ENCODE measurements around the gene MARCHF11.

Gene MARCHF11

DNA sequence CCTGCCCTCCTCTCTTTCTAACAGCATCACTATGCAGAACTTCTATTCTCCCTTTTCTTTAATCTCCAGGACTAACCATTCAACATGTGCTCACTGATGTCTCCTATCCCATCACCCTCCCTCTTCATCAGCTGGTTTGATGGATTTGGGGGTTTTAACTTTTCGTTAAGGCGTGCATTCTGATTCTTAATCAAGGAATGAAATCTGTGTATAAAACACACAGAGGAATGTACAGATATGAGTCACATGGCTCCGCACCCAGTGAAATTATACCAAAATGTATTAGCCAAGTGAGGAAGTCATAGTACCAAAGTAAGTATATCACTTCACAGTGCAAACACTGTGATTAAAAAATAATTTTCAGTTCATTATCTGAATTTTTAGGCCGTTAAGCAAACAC lies 35.2 kb downstream of the MARCHF11 start:
- no peak for TF ChIP-seq POLR2A (IDR thresholded peaks at IDR 0.05; ENCODE audit: low read depth, low read length)
- DNase-seq (ENCODE audit: insufficient read length, low spot score) (no peak), FAIRE-seq (no peak)

DNA sequence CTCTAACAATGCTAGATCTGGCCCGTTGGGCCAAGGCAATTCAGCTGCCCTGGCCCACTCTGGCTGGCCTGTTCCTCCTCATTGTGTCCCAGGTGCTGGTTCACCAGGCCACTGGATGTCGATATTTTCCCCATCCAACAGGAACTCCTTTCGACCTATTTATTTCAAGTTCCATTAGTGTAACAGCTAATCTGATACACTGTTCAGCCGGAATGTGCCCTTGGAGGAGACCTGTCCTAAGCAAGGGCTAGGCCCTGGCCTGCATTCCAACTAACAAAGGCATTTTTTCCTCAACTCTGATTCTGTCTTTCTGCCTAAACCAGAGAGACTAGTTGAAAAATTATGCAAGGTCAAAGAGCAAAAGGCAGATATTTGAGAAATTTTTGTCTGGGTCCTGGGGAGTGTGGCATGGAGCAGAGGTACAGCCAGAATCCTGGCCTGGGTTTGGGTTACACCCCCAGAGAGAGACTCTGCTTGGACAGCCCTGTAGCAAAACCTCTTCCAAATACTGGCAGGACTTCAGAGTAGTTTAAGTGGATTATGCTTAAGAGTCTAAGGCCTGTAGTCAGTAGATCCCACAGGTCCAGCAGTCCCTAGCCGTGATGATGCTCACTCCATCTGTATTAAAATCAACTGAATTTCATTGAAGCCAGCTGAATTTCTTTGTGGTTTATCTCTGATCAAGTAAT lies 36.1 kb downstream of the MARCHF11 start:
- FAIRE-seq: no peak

DNA sequence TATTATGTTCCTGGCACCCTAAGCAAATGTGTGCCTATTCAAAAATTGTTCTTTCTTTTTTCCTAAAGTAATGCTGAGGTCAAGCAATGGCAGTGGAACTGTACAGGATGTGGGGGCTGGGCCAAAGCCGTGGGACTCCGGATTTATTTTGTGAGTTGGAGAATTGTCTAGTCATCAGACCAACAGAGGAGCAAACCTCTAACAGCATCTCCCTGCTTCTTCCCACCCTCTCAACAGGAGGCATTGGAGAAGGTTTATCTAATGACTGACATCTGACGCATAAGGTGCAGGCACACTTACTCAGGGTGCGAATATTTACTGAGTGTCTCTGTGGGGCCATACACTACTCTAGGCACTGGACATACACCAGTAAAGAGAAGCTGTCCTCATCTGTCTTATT lies 38.6 kb downstream of the MARCHF11 start:
- no peak for FAIRE-seq
- no peak for DNase-seq (ENCODE audit: insufficient read length, low spot score)
- TF ChIP-seq POLR2A (IDR thresholded peaks at IDR 0.05; ENCODE audit: low read depth, low read length): no peak

More for the DNA sequence above, 36.1 kb downstream of the MARCHF11 start:
- no peak for TF ChIP-seq POLR2A (IDR thresholded peaks at IDR 0.05; ENCODE audit: low read depth, low read length)
- no peak for DNase-seq (ENCODE audit: insufficient read length, low spot score)

DNA sequence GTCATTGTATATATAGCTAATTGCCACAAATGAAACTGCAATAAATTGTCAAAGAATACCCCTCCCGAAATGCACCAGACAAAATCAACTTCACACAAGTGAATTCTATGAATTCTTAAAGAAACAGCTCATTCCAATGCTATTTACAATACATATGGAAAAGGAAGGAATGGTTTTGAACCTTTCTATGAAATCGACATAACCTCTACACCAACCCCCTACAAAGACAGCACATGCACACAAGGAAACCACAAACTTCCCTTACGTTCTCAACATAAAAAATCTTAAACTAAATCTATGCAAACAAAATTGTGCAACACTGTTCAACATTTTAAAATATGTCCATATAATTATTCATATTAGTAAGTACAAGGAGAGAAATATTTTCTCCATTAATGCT lies 39.2 kb downstream of the MARCHF11 start:
- DNase-seq (ENCODE audit: insufficient read length, low spot score): no peak
- no peak for FAIRE-seq
- TF ChIP-seq POLR2A (IDR thresholded peaks at IDR 0.05; ENCODE audit: low read depth, low read length): no peak

DNA sequence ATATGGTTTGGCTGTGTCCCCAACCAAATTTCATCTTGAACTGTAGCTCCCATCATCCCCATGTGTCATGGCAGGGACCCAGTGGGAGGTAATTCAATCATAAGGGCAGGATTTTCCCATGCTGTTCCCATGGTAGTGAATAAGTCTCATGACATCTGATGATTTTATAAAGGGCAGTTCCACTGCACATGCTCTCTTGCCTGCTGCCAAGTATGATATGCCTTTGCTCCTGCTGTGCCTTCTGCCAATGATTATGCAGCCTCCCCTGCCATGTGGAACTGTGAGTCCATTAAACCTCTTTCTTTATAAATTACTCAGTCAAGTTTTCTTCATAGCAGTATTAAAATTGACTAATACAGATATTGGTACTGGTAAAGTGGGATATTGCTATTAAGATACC lies 42.4 kb downstream of the MARCHF11 start:
- no peak for FAIRE-seq
- no peak for DNase-seq (ENCODE audit: insufficient read length, low spot score)
- TF ChIP-seq POLR2A (IDR thresholded peaks at IDR 0.05; ENCODE audit: low read depth, low read length): no peak

DNA sequence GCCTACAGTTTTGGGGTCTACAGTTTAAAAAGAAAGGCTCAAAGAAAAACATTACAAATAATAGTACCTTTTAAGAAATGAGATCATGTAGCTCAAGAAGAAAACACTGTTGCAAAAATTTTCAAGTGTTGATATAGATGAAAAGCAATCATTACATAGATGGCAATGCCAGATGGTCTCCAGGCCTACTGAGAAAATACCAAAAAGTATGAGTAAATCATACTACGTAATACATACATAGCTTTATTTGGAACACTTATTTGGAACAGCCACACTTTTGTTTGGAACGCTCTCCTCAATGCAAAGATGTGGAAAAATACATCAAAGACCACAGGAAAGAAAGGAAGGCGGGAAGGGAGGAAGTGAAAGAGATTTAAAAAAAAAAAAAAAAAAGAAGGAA lies 44.1 kb downstream of the MARCHF11 start:
- TF ChIP-seq POLR2A (IDR thresholded peaks at IDR 0.05; ENCODE audit: low read depth, low read length): no peak
- FAIRE-seq (no peak), DNase-seq (ENCODE audit: insufficient read length, low spot score) (no peak)

DNA sequence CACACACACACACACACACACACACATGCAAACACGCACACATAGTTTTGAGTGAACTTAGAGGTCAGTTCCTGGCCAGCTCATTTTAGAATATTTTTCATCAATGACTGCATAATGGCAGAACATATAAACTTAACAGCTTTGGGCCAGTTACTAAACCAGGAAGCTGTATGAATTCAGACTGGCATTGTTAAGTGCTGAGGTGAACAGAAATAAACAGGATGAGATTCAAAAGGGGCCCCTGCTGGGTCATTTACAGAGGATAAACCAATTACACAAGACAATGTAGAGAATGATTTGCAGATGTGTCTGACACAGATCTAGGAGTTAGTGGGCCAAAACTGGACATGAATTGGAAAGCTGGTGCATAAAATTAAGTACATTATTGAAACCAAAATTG lies 44.6 kb downstream of the MARCHF11 start:
- DNase-seq (ENCODE audit: insufficient read length, low spot score) (no peak), FAIRE-seq (no peak)
- no peak for TF ChIP-seq POLR2A (IDR thresholded peaks at IDR 0.05; ENCODE audit: low read depth, low read length)

DNA sequence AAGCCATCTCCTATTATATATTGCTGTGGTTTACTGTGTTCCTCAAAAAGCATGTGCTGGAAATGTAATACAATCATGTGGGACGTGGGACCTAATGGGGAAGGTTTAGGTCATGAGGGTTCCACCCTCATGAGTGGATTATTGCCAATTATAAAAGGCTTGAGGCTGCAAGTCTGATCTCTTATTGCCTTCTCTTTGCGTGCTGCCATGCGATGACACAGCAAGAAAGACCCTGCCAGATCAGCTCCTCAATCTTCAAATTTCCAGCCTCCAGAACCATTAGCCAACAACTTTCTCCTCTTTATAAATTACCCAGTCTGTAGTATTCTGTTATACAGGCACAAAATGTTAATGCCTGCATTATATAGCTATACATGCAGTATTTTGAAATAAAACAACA lies 45.4 kb downstream of the MARCHF11 start:
- TF ChIP-seq POLR2A (IDR thresholded peaks at IDR 0.05; ENCODE audit: low read depth, low read length): no peak
- no peak for FAIRE-seq
- no peak for DNase-seq (ENCODE audit: insufficient read length, low spot score)

DNA sequence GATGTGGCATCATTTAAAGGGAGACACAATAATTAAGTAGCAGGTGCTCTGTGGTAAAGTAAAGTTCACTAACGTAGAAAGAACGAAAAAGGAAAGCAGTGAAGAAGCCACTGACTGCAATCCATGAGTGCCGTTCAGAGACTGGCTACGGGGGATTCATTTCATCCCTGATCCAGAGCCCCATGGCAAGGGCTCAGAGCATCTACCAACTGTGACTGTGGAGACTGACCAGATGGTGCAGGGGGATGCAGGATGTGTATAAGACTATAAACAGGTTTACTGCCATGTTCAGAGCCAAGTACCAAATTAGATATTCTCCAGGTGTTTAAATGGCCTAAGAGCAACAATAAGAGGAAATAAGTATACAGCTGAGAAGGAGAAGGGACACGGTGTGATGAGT lies 47.7 kb downstream of the MARCHF11 start:
- FAIRE-seq: no peak
- no peak for TF ChIP-seq POLR2A (IDR thresholded peaks at IDR 0.05; ENCODE audit: low read depth, low read length)
- no peak for DNase-seq (ENCODE audit: insufficient read length, low spot score)

DNA sequence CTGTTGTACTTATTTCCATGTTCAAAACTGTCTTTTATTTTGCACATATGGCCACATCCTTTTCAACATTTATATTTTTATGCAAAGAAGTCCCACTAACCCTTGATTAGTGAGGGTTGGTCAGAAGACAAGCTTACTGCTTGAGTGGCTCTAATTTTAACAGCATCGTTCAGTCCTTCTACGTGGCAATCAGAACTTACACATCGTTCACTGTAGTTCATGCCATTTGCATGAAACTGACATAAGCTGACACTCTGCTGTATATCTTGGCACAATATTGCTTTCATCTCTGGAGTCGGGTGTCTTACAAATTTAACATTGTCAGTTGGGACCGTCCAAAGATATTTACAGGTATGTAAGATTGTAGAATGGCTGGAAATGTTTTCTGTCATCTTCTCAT lies 50.6 kb downstream of the MARCHF11 start:
- no peak for DNase-seq (ENCODE audit: insufficient read length, low spot score)
- FAIRE-seq: no peak
- TF ChIP-seq POLR2A (IDR thresholded peaks at IDR 0.05; ENCODE audit: low read depth, low read length): no peak

DNA sequence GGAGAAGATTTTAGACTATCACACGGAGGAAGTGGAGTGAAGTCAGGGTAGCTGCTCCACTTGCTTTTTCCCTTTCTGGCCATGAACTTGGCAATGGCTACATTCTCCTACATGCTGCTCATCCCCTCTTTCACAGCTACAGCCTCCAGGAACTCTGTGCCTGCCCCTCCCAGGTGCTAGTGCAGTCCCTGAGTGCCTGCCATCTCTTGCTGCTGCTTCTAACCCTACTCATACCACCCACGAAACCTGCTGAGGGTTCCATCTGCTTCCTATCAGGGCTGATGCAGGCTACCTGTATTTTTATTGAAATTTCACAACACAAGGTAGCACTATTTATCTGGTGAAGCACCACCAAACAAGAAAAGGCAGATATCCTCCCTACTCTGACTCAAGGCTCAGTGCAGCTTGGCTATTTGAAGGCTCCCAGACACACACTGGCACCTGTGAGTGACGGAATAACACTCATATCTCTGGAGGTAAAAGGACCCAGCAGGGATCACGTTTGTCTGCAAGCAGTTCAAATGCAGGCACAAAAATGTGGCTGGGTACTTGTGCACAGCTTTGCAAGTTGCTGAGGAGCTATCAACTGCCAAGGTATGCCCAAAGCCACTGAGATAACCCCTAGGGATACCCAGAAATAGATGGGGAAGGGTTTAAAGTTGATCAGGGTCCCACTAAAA lies 51.6 kb downstream of the MARCHF11 start:
- no peak for TF ChIP-seq POLR2A (IDR thresholded peaks at IDR 0.05; ENCODE audit: low read depth, low read length)
- FAIRE-seq: no peak

DNA sequence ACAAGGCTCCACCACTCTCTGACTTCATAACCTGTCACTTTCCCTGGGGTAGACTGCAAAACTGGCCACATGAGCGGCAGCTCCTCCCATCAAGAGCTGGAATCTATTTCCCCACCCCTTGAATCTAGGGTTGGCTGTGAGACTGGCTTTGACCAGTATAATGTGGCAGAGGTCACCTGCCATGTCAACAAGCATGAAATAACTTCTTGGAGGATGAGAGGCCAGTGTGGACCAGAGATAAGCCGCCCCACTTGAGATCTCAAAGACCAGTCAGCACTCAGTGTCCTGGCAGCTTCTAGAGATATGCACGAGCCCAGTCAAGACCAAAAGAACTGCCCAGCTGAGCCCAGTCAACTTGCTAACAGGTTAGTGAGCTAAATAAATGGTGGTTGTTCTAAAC lies 59.0 kb downstream of the MARCHF11 start:
- no peak for DNase-seq (ENCODE audit: insufficient read length, low spot score)
- FAIRE-seq: no peak
- no peak for TF ChIP-seq POLR2A (IDR thresholded peaks at IDR 0.05; ENCODE audit: low read depth, low read length)

More for the DNA sequence above, 51.6 kb downstream of the MARCHF11 start:
- DNase-seq (ENCODE audit: insufficient read length, low spot score): no peak

DNA sequence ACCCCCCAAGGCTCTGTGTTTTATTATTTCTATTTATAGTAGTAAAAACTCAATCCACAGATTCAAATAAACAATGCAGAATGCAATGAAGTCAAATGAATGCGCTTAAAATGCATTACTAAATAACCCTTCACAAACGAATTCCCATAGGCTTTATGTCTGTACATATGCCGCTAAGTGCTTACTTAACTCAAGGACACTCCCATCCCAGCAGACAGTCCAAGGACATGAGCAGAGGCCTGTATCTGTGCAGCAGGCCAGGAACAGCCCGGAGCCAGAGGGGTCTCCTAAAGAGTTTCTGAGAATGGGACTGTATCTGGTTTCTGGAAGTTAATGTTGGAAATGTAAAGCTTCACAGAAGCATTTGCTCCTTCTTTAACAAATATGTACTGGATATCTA lies 59.8 kb downstream of the MARCHF11 start:
- no peak for TF ChIP-seq POLR2A (IDR thresholded peaks at IDR 0.05; ENCODE audit: low read depth, low read length)
- no peak for DNase-seq (ENCODE audit: insufficient read length, low spot score)
- no peak for FAIRE-seq

DNA sequence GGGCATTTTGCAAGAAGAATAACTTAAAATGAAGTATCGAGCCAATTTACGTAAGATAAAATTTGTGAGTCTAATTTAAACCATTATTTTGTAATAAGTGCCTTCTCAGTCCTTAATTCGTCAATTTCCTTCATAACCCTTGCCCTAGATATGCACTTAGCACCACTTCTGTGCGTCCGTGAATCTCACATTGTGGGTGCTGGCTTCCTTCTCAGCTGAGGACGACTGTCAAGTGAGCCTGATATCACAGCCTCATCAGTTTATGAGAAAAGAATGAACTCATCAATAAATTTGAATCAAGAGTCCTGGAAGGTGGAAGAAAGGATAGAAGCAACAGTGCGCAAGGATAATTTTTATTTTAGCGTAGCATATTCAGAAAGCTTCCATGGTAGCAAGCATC lies 64.5 kb downstream of the MARCHF11 start:
- no peak for DNase-seq (ENCODE audit: insufficient read length, low spot score)
- no peak for FAIRE-seq
- no peak for TF ChIP-seq POLR2A (IDR thresholded peaks at IDR 0.05; ENCODE audit: low read depth, low read length)

DNA sequence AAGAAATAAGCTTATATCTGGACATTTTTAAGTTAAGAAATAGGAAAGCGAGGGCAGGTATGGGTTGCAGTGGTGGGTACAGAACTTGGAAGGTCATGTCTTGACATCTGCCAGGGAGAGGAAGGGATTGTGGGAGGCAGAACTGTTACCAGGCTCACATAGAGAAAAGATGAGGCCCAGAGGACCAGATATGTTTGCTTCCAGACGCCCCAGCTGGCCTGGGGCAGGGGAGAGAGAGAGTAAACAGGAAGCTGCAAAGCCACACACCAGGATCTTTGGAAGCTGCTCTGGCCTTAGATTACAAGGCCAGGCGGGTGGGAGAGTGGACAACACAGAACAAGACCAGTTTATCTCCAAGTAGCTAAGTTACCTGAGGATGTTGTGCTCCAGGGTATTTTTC lies 71.2 kb downstream of the MARCHF11 start:
- DNase-seq (ENCODE audit: insufficient read length, low spot score): no peak
- no peak for TF ChIP-seq POLR2A (IDR thresholded peaks at IDR 0.05; ENCODE audit: low read depth, low read length)
- no peak for FAIRE-seq

Measured in H54 (cell line).